Measurements from ENCODE around the gene FILIP1L.
A peak's percentile ranks its signal among the peaks of the same experiment; 100 is the strongest.

The FILIP1L gene

DNA sequence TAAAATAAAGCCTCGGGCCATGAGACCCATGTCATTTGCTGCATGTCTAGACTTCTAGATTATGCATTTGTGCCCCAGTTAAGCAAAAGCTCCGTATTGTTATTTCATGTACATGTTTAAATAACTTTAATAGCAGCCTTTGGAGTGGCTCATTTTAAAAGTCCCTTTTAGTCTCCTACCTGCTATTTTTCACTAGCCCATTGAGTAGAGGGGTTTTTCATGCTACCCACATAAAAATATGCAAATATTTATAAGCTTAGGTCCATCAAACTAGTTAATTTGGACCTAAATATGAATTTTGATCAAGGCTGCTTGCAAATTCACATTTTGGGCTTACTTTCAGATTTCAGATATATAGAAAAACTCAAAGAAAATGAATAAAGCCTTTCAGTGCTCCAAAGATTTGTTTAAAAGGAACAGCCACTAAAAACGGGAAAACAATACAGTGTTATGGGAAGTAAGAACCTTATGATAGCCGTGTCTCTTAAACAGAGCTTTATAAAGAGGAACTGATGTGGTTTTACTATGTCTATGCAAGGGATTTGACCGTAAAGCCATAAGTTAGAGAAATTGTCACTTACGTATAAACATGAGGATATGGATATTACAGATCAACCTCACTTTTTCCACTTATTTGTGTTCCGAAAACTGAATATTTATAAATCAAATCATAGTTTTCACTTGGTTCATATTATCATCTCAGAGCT is 30.0 kb downstream of the FILIP1L start:
- H3K27me3 ChIP-seq (ENCODE audit: control insufficient read depth, insufficient read depth, low read length), result no peaks in the 10 kb centered on the region
- H3K27ac ChIP-seq (ENCODE audit: low read depth, low read length), result no peak overlapping the region
- H3K4me3 ChIP-seq (ENCODE audit: low read depth, low read length), result no peak overlapping the region
- peaks cover 30% of the 10 kb centered on the region for H3K4me1 ChIP-seq (ENCODE audit: control insufficient read depth, insufficient read depth, low read length)
- H3K9me3 ChIP-seq (ENCODE audit: control insufficient read depth, insufficient read depth, low read length), result no peaks in the 10 kb centered on the region
- H3K36me3 ChIP-seq (ENCODE audit: control insufficient read depth, insufficient read depth, low read length), result no peaks in the 10 kb centered on the region
- H3K9ac ChIP-seq (ENCODE audit: low read depth, low read length), result no peak overlapping the region

DNA sequence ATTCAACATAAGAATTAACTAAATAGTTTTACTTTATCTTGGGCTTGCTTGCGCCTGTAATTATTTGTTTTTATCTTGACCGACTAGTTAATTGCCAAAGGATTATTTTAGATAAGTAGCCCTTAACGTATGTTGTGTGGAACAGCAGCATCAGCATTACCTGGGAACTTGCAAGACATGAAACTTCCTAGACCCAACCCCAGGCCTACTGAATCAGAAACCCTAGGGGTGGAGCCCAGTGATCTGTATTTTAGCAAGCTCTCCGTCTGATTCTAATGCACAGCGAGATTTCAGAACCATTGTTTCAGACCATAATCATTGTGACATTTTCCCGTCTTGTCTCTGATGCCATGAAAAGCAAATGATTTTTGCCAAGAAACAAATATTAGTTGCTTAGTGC is 31.1 kb downstream of the FILIP1L start:
- Histone ChIP-seq H3K9ac (ENCODE audit: low read depth, low read length) (no peak overlapping the region), H3K27me3 (ENCODE audit: control insufficient read depth, insufficient read depth, low read length) (no peaks in the 10 kb centered on the region), H3K4me3 (ENCODE audit: low read depth, low read length) (no peak overlapping the region), H3K27ac (ENCODE audit: low read depth, low read length) (no peak overlapping the region), H3K36me3 (ENCODE audit: control insufficient read depth, insufficient read depth, low read length) (no peaks in the 10 kb centered on the region), H3K4me1 (ENCODE audit: control insufficient read depth, insufficient read depth, low read length) (peaks cover 19% of the 10 kb centered on the region), H3K9me3 (ENCODE audit: control insufficient read depth, insufficient read depth, low read length) (no peaks in the 10 kb centered on the region)

DNA sequence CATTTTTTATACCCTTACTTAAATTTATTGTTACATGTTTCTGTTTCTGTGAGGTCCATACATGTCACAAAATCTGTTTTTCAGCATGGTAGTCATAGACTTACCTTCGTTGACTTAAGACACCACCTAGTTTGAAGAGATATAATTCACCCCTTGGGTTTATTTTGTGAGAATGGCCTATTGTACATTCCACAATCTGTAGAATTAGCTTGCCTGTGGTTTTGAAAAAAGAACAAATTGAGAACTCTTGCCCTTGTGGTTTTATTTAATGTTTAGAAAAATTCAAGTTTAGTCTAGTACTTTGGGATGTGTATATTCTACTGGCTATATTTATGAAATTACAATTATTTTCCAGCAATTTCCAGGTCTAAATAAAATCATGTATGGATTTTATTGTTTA is 31.6 kb downstream of the FILIP1L start:
- H3K27ac ChIP-seq (ENCODE audit: low read depth, low read length), result no peak overlapping the region

DNA sequence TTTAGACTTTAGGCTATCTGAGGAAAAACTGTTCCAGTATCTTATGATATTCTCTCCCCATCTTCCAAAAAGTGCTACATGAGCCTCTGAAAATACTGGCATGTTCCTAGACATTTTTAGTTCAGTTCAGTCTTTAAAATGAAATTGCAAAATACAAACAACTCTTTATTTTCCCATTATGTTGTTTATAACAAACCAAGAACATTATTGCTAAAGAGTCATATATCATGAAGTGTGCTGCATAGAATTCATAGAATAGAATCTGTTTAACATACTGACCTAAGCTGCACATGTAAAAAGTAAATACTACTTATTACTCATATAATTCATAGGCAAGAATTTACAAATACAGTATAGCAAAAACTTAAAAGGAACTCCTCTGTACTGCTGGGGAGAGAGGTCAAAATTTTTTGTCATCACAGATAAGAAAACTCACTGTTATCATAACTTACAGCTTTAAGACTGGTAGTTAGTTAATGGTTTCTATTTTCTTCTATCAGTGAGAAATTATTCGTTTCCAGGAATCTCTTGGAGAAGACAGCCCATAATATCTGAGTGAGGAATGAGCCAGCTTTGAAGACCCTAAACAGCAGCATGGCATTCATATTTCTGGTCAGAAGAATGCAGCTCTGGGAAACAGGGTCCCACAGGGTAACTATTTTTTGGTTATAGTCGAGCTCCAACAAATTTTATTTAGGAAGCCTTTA is 32.2 kb downstream of the FILIP1L start:
- Histone ChIP-seq H3K36me3 (ENCODE audit: control insufficient read depth, insufficient read depth, low read length) (no peaks in the 10 kb centered on the region), H3K4me1 (ENCODE audit: control insufficient read depth, insufficient read depth, low read length) (peaks cover 15% of the 10 kb centered on the region; the same call in 1 of the 2 replicates), H3K9me3 (ENCODE audit: control insufficient read depth, insufficient read depth, low read length) (no peaks in the 10 kb centered on the region), H3K9ac (ENCODE audit: low read depth, low read length) (no peak overlapping the region), H3K27me3 (ENCODE audit: control insufficient read depth, insufficient read depth, low read length) (no peaks in the 10 kb centered on the region), H3K4me3 (ENCODE audit: low read depth, low read length) (no peak overlapping the region), H3K27ac (ENCODE audit: low read depth, low read length) (no peak overlapping the region)

More for the DNA sequence above, 31.6 kb downstream of the FILIP1L start:
- Histone ChIP-seq H3K27me3 (ENCODE audit: control insufficient read depth, insufficient read depth, low read length) (no peaks in the 10 kb centered on the region), H3K9me3 (ENCODE audit: control insufficient read depth, insufficient read depth, low read length) (no peaks in the 10 kb centered on the region), H3K36me3 (ENCODE audit: control insufficient read depth, insufficient read depth, low read length) (no peaks in the 10 kb centered on the region), H3K4me1 (ENCODE audit: control insufficient read depth, insufficient read depth, low read length) (peaks cover 16% of the 10 kb centered on the region; the same call in 1 of the 2 replicates), H3K9ac (ENCODE audit: low read depth, low read length) (no peak overlapping the region), H3K4me3 (ENCODE audit: low read depth, low read length) (no peak overlapping the region)

DNA sequence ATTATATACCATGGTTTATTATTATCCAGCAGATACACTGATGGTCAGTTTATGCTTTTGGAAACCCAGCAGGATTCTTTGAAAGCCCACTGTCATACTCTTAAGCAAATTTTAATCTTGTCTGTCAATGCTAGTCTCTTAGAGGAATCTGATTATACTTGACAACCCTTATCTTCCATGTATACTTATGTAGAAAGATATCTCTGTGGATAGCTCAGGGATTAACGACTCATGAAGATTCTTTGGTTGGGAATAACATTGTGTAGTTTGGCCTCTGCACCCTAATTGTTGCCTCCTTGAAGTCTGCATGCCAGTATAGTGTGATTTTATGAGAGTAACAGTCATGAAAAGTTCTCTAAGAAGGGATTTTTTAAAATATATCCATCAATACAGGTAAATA is 33.0 kb downstream of the FILIP1L start:
- Histone ChIP-seq H3K27me3 (ENCODE audit: control insufficient read depth, insufficient read depth, low read length) (no peaks in the 10 kb centered on the region), H3K4me1 (ENCODE audit: control insufficient read depth, insufficient read depth, low read length) (peaks cover 11% of the 10 kb centered on the region; the same call in 1 of the 2 replicates), H3K9me3 (ENCODE audit: control insufficient read depth, insufficient read depth, low read length) (no peaks in the 10 kb centered on the region), H3K9ac (ENCODE audit: low read depth, low read length) (no peak overlapping the region), H3K36me3 (ENCODE audit: control insufficient read depth, insufficient read depth, low read length) (no peaks in the 10 kb centered on the region), H3K4me3 (ENCODE audit: low read depth, low read length) (no peak overlapping the region), H3K27ac (ENCODE audit: low read depth, low read length) (no peak overlapping the region)

DNA sequence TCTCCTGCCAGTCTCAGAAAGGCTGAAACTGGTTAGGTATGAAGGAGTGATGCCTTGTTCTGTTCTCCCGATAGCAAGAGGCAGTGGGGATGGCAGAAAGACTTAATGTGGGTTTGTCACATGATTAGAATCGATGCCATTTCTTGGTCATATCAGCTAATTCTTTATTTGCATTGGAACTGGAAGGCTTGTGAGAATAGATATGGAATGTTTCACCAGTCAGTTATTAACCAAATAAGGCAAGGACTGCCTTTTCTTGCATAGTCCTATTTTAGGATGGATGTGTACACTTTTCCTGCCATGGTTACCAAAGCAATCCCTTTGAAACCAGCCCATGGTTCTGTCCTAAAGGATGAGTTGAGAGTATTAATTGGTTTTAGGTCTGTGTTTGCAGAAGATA is 33.7 kb downstream of the FILIP1L start:
- H3K4me1 ChIP-seq (ENCODE audit: control insufficient read depth, insufficient read depth, low read length), result 0 out of 2 replicates have a peak, but pooled peaks cover 6% of the 10 kb centered on the region

DNA sequence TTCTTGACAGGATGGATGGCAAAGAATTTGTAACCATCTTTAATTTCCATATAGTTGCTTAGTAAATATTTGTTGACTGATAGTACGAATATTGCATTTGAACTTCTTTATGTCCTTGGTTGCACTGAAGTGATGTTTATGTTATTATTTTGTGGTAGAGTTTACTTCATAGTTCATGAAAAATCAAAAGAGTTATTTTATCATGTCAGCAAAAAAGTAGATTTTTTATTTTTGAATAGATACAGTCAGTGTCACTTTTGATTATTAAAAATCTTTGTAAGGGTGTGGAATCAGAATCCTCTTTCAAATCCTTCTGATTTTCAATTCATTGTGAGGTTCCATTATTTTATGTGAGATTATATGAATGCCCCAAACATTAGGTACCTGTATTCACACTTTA is 35.0 kb downstream of the FILIP1L start:
- no peak overlapping the region for H3K9ac ChIP-seq (ENCODE audit: low read depth, low read length)
- no peaks in the 10 kb centered on the region for H3K27me3 ChIP-seq (ENCODE audit: control insufficient read depth, insufficient read depth, low read length)
- no peaks in the 10 kb centered on the region for H3K9me3 ChIP-seq (ENCODE audit: control insufficient read depth, insufficient read depth, low read length)
- no peak overlapping the region for H3K4me3 ChIP-seq (ENCODE audit: low read depth, low read length)
- no peak overlapping the region for H3K27ac ChIP-seq (ENCODE audit: low read depth, low read length)
- H3K36me3 ChIP-seq (ENCODE audit: control insufficient read depth, insufficient read depth, low read length), result no peaks in the 10 kb centered on the region
- H3K4me1 ChIP-seq (ENCODE audit: control insufficient read depth, insufficient read depth, low read length), result peaks cover 7% of the 10 kb centered on the region

More for the DNA sequence above, 33.7 kb downstream of the FILIP1L start:
- no peaks in the 10 kb centered on the region for H3K36me3 ChIP-seq (ENCODE audit: control insufficient read depth, insufficient read depth, low read length)
- no peak overlapping the region for H3K27ac ChIP-seq (ENCODE audit: low read depth, low read length)
- no peak overlapping the region for H3K4me3 ChIP-seq (ENCODE audit: low read depth, low read length)
- H3K9me3 ChIP-seq (ENCODE audit: control insufficient read depth, insufficient read depth, low read length), result no peaks in the 10 kb centered on the region
- H3K9ac ChIP-seq (ENCODE audit: low read depth, low read length), result no peak overlapping the region
- no peaks in the 10 kb centered on the region for H3K27me3 ChIP-seq (ENCODE audit: control insufficient read depth, insufficient read depth, low read length)

DNA sequence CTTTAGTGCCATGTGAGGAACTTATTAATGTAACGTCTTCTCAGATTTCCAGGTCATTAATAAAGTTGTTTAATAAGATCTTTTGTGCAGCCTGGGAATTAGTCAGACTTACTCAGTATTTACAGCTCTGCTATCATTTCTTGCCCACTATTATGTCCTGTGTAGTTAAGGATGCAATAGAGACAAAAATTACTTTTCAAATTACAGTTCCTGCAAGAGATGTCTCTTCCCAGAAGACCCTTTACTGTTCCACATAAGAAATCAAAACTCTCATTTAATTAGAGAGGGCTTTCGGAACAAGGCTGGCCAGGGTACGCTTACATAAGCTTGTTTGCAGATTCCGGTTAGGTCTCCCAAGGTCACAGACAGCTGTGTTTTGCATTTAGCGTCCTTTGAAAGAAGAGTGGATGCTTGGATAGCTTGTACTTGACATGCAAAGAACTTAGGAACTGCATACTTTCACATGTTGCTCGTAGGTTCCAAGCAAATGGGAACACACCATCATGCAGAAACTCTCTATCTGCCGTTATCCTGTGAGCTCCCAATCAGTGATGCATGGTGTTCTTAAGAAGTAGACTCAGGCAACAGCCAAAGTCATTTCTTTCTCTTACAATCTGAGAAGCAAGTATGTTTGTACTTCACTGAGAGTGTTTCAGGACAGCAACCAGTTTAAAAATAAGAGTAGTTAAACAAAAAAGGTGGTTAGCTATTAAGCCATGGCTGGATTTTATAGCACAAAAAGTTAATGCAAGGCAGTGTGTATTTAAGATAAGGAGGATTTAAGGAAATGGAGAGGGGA is 37.4 kb downstream of the FILIP1L start:
- no peaks in the 10 kb centered on the region for H3K36me3 ChIP-seq (ENCODE audit: control insufficient read depth, insufficient read depth, low read length)
- H3K4me3 ChIP-seq (ENCODE audit: low read depth, low read length), result no peak overlapping the region
- H3K27me3 ChIP-seq (ENCODE audit: control insufficient read depth, insufficient read depth, low read length), result no peaks in the 10 kb centered on the region
- H3K9ac ChIP-seq (ENCODE audit: low read depth, low read length), result no peak overlapping the region
- H3K27ac ChIP-seq (ENCODE audit: low read depth, low read length), result no peak overlapping the region
- peaks cover 22% of the 10 kb centered on the region for H3K4me1 ChIP-seq (ENCODE audit: control insufficient read depth, insufficient read depth, low read length)
- no peaks in the 10 kb centered on the region for H3K9me3 ChIP-seq (ENCODE audit: control insufficient read depth, insufficient read depth, low read length)

DNA sequence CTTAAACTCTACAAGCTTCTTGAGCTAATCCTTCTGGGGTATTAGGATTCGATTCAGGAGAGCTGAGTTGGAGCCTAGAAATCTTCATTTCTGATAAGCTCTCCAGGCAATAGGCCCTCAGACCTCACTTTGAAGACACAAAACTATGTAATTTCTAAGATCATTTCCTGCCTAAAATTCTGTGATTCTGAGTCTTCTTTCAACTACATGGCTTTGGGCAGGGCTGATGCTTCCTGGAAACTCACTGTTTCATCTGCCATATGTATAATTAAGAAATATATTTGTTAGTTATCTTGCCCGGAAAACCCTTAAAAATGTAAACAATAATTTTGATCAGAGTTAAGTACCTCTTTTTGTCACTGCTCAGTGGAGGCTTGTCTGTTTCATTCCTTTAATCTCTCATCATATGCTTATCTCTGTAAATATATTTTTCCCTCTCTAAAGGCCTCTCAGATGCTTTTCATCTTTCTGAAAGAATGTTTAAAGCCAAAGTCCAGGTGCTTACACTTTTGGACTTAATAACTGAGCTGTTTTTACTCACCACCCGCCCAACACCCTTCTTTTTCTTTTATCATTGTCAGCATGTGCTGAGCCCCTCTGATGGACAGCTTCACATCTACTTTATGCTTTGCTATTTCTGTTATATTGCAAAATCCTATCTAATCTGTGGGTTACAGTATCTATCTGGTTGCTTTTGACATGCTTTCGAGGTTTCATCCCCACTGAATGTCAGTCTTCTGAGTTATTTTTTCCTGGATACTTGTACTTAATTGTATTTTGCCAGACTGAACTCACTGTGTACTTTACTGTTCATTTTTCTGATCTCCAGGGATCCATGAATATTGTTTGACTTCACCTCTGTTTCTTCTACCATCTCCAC is 38.2 kb downstream of the FILIP1L start:
- Histone ChIP-seq H3K36me3 (ENCODE audit: control insufficient read depth, insufficient read depth, low read length) (no peaks in the 10 kb centered on the region), H3K4me3 (ENCODE audit: low read depth, low read length) (no peak overlapping the region), H3K9ac (ENCODE audit: low read depth, low read length) (no peak overlapping the region), H3K27ac (ENCODE audit: low read depth, low read length) (peak overlapping the region; percentile 34), H3K27me3 (ENCODE audit: control insufficient read depth, insufficient read depth, low read length) (no peaks in the 10 kb centered on the region), H3K4me1 (ENCODE audit: control insufficient read depth, insufficient read depth, low read length) (peaks cover 24% of the 10 kb centered on the region), H3K9me3 (ENCODE audit: control insufficient read depth, insufficient read depth, low read length) (no peaks in the 10 kb centered on the region)

DNA sequence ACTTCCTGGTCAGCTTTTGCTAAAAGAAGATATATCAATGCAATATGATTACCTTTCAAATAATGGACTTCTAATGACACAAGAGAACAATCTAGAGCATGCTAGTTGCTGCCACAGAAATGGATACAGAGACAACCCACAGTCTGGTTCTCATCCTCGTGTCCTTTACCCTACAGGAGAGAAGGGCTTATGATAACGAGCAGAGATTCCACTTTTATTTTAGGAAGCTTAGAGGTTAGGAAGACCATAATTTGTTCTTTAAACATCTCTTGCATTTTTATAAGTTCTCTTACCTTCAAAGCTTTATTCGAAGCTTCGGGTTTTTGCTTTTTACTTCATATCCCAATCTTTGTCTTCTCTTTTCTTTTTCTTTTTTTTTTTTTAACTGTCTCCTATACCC is 39.1 kb downstream of the FILIP1L start:
- no peak overlapping the region for H3K27ac ChIP-seq (ENCODE audit: low read depth, low read length)
- H3K4me3 ChIP-seq (ENCODE audit: low read depth, low read length), result no peak overlapping the region
- no peaks in the 10 kb centered on the region for H3K9me3 ChIP-seq (ENCODE audit: control insufficient read depth, insufficient read depth, low read length)
- H3K27me3 ChIP-seq (ENCODE audit: control insufficient read depth, insufficient read depth, low read length), result no peaks in the 10 kb centered on the region
- H3K36me3 ChIP-seq (ENCODE audit: control insufficient read depth, insufficient read depth, low read length), result no peaks in the 10 kb centered on the region
- H3K9ac ChIP-seq (ENCODE audit: low read depth, low read length), result no peak overlapping the region
- H3K4me1 ChIP-seq (ENCODE audit: control insufficient read depth, insufficient read depth, low read length), result peaks cover 25% of the 10 kb centered on the region

All from HUES48 (cell line).